Measurements from ENCODE around the gene SQSTM1.
"Not testable (repeated sequence)": the region's sequence is repeated elsewhere in the genome, so short reads cannot be mapped to it uniquely, and the experiment has no call there.

The SQSTM1 gene

DNA sequence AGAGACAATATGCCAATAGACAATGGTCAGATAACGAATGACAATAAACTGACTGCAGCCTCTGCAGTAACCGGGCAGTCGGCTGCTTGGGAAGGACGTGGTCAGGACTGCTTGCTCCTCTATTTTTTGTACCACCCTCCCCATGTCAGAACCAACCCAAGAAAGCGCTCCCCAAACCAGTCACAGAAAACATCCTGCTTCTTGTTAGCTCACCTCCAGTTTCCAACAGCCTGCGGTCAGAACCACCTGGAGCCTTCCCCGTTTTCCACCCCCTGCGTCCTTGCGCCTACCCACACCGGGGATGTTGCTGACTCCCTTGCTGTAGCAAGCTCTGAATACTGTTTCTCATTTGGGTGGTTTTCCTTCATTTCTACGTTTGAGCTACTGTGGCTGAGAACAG is 39.6 kb downstream of the SQSTM1 start:
- no peak for DNase-seq

- no peak for DNase-seq
These were observed 41.6 kb downstream of the SQSTM1 start for GRCh38 chr5:179862296-179862695.

DNA sequence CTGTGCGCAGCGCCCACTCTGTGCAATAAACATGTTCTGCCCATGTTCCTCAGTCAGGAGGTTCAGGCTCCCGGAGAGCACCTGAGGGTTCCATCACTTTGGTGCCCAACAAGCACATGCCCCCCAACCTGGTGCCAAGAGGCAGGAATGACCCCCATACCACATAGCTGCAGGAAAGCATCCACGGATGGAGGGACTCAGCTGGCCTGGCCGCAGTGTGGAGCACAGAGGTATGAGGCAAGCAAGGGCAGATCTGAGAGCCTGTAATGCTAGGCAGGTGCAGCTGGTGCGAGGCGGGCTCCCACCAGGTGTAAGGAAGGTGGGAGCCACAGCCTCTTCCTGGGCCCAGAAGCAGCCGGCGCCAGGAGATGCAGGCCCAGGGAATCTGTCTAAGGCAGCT is 42.2 kb downstream of the SQSTM1 start:
- no peak for DNase-seq

GRCh38 chr5:179863449-179864085 is 42.9 kb downstream of the SQSTM1 start:
- no peak for DNase-seq

DNA sequence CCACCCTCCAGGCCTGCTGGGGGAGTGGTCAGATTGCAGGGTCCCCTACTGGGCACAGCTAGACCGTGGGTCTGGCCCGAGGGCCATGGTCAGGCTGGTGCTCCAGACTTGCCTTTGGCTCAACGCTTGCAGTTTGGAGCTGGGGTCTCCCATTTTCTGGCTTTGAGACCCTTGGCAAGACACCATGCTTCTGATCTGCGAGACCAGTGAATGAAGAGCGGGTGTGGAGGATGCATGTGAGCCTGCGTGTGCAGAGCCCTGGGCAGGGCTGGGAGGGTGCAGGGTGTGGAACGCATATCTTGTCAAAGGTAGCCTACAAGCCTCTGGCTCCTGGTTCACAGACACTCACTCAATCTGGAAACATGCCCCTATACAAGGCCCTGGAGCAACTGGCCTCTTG is 44.0 kb downstream of the SQSTM1 start:
- DNase-seq: no peak

- DNase-seq: no peak
These were observed 45.0 kb downstream of the SQSTM1 start for GRCh38 chr5:179865491-179866240.

- DNase-seq: no peak
These were observed 45.8 kb downstream of the SQSTM1 start for GRCh38 chr5:179866241-179867078.

DNA sequence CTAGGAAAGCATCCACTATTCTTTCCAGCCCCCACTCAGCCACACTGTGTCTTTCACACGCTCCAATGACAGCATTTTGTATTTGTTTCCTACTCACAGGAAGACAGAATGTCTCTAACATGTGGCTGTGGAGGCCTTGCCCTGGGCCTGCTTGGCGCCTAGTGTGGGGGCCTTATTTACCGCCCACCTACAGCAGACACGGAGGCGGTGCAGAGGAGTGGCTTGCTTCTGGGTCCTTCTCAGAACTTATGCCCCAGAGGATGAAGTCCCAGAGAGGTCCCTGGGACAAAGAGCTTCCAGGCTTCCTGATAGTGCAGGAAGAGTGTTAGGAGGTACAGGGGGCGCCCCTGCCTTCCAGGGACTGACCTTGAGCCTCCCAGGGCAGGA is 46.4 kb downstream of the SQSTM1 start:
- no peak for DNase-seq

DNA sequence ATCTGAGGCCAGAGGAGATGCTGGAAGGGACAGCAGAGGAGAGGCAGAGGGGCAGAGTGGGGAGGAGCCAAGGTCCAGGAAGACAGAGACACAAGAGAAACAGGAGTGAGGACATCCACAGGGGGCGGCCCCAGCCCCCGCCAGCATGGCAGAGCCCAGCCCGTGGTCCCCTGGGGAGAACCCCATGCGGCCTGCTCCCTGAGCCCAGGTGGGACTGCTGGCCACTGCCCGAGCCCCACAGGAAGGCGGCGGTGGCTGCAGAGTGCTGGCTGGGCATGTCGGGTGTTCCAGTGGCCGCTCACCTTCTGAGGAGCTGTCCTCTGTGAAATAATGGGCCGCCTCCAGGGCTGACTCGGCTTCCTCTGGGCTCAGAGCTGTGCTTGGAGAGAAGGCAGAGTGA is 46.8 kb downstream of the SQSTM1 start:
- no peak for DNase-seq

GRCh38 chr5:179868541-179868940 is 47.8 kb downstream of the SQSTM1 start:
- DNase-seq: no peak

DNA sequence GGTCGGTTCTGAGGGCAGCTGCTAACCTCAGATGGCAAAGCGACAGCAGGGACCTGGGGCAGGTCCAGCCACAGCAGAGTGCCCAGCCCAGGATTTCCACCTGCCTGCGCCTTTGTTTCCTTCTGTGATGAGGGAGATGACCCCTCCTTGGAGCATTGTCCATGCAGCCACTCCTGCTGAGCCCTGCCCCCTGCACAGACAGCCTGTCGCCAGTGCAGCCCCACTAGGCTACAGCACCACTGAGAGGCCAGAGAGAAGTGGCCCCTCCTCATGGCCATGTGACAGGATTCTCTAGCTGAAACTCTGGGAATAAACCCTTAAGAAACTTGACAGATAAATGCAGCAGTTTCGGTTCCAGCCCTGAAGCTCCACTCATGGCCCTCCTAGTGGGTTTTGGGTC is 48.4 kb downstream of the SQSTM1 start:
- no peak for DNase-seq

DNA sequence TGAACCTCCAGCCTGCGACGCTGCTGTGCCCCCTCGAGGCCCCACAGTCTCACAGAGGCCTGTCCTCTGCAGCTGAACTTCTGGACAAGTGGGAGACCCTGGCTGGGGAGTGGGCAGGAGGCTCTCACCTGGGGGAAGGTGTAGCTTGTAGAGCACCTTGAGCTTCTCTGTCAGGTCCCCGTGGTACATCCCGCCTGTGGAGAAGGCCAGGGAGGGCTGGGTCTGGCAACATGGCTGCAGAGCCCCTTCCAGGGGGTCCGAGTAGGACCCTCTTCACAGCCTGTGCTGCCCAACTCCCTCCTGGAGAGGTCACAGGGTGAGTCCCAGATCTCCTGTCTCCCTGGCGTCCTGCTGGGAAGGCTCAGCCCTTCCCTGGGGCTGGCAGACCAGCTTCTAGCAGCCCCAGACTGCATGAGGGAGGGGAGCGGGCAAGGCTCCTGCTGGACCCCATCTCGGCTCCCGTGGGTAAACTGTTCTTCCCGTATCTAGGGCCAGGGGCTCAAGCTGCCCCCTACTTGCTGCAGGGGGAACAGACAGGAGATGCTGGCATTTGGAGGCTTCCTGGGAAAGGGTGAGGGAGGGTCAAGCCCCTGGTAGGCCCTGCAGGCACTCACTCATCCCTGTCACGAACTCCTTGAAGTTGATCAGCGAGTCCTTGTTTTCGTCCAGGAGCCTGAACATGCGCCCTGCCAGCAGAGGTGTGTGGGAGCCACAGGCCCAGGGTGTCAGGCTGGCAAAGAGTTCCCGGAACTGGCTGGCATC is 49.1 kb downstream of the SQSTM1 start:
- DNase-seq: no peak

GRCh38 chr5:179870403-179870903 is 49.7 kb downstream of the SQSTM1 start:
- DNase-seq: no peak

GRCh38 chr5:179870952-179871351 is 50.2 kb downstream of the SQSTM1 start:
- no peak for DNase-seq

DNA sequence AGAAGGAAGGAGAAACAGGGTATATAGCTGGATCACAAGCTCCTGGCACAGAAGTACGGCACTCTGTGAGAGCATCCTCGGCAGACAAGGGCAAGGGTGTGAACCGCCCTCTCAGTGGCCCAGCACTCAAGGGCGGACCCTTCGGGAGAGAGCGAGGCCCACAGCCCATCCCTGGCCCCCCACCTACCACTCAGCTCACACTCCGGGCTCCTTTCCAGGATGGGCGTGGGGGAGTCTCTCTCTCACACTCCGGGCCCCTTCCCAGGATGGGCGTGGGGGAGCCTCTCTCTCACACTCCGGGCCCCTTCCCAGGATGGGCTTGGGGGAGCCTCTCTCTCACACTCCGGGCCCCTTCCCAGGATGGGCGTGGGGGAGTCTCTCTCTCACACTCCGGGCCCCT is 50.8 kb downstream of the SQSTM1 start:
- DNase-seq: not testable (repeated sequence)

DNA sequence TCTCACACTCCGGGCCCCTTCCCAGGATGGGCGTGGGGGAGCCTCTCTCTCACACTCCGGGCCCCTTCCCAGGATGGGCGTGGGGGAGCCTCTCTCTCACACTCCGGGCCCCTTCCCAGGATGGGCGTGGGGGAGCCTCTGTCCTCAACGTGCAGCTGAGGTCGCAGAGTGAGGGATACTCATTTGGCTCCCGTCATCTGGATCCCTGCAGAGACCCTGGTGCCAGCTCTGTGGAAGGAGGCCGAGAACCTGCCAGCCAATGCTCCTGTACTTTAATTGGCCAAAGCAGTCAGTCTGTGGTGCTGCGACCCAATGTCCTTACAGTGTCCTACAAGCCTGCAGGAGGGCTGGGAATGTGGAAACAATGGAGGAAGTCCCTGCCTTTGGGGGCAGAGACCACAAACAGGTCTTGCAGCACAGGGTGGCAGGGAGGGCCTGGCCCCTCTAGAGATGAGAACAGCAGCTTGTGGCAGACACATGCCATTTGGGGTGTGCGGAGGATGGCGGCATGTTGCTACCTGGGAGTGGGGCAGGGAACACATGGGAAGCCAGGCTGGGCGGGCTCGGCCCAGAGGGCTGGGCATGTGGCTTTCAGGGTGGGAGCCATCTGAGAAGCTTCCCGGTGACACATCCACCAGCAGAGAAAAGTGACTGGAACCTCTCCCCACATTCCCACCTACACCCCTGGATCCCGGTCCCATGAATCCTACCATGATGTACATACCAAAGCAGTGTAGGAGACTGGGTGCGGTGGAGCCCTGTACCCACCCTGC is 51.5 kb downstream of the SQSTM1 start:
- DNase-seq: no peak

DNA sequence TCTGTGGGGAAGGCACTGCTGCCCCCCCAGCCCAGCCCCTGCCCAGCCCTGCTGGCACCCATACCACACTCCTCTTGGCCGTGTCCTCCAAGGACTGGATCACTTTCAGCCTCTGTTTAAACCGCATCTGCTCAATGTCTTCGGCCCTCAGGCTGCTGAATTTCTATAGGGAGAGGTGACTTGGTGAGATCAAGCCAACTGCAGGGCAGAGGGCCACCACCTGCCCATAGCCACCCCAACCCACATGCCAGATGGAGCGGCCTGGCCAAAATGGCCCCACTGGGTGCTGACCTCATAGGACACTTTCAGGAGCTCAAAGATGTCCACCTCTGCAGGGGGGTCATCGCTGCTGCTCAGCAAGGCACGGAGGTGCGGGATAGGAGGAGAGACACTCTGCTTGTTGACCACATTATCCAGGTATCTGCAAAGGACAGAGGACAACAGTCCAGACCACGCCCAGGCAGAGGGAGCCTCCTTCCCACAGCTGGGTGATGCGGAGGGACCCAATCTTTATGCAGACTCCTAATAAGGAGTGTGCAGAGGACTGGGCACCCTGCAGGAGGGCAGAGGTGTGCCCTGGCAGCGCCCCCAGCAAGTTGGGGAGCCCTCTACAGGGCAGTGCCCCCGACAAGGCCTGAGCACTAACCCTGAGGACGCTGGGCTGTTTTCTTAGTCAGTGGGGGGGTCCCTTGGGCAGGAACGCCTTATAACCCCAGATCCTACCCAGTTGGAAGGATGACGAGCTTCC is 52.3 kb downstream of the SQSTM1 start:
- DNase-seq: no peak

- DNase-seq: no peak
These were observed 52.9 kb downstream of the SQSTM1 start for GRCh38 chr5:179873588-179874110.

GRCh38 chr5:179874136-179874535 is 53.4 kb downstream of the SQSTM1 start:
- DNase-seq: no peak

GRCh38 chr5:179874536-179875292 is 54.0 kb downstream of the SQSTM1 start:
- no peak for DNase-seq

Measured in activated CD8-positive, alpha-beta memory T cell treated with anti-CD3 and anti-CD28 coated beads for 24 hours (primary cell).